Skeletal muscle tissue (tissue), 4 donors: ENCODE measurements around the gene GPR3. TPM values are rescaled to one million over a fixed set of nuclear protein-coding genes. Genes with fewer than 3 reads are reported as not detected.

ENCODE experiments used
- H3K27ac ChIP-seq: one replicate; pipeline ENCODE4 v1.7.0; 2013; ENCODE audit warnings: mild to moderate bottlenecking, low read depth, low read length, inconsistent platforms
- H3K27me3 ChIP-seq, 3 donors: one replicate each; pipeline ENCODE4 v1.7.0; 2013; ENCODE audit warnings: low read length in 3 of 3; ENCODE audit not compliant: control insufficient read depth in 3 of 3, insufficient read depth in 3 of 3
- H3K36me3 ChIP-seq, 3 donors: one replicate each; pipeline ENCODE4 v1.7.0; 2013; ENCODE audit warnings: low read length in 3 of 3; ENCODE audit not compliant: control insufficient read depth in 3 of 3, insufficient read depth in 3 of 3
- H3K4me1 ChIP-seq, 3 donors: one replicate each; pipeline ENCODE4 v1.7.0; 2013; ENCODE audit warnings: low read length in 3 of 3, mild to moderate bottlenecking in 3 of 3; ENCODE audit not compliant: control insufficient read depth in 3 of 3, insufficient read depth in 3 of 3
- H3K4me3 ChIP-seq, 3 donors: one replicate each; pipeline ENCODE4 v1.7.0; 2013; ENCODE audit warnings: low read length in 3 of 3
- H3K9ac ChIP-seq, 3 donors: one replicate each; pipeline ENCODE4 v1.7.0; 2013; ENCODE audit warnings: low read length in 3 of 3, mild to moderate bottlenecking in 3 of 3, moderate library complexity in 2 of 3, low read depth in 1 of 3
- H3K9me3 ChIP-seq, 3 donors: one replicate each; pipeline ENCODE4 v1.7.0; 2013; ENCODE audit warnings: low read length in 3 of 3; ENCODE audit not compliant: control insufficient read depth in 3 of 3
- total RNA-seq: library from RNA; depleted of rRNA; stranded (reverse); fragments of >200 nt; gene quantifications from one replicate; pipeline ENCODE4 v1.2.3, GENCODE V29; 2014
- donor health status: Osteomylitis.

GPR3 gene
- total RNA-seq, 1 donor from 2014 or later = under 0.01 TPM

GRCh38 chr1:27358038-27358927 lies 34.1 kb upstream of the GPR3 start:
- H3K4me3 ChIP-seq = no peak overlapping the region
- H3K9ac ChIP-seq = peak overlapping the region in 1 of 3 donors; percentile 54
- H3K27me3 ChIP-seq = no peaks in the 10 kb centered on the region
- peaks cover 0 to 10% (median 0%) of the 10 kb centered on the region in 3 donors for H3K4me1 ChIP-seq
- H3K9me3 ChIP-seq = no peaks in the 10 kb centered on the region
- H3K27ac ChIP-seq = no peak overlapping the region
- H3K36me3 ChIP-seq = peaks cover 41 to 55% (median 48%) of the 10 kb centered on the region in 3 donors

GRCh38 chr1:27358928-27359313 lies 33.5 kb upstream of the GPR3 start:
- Histone ChIP-seq H3K4me1 (peaks cover 0 to 14% (median under 1%) of the 10 kb centered on the region in 3 donors), H3K9me3 (no peaks in the 10 kb centered on the region), H3K36me3 (peaks cover 44 to 61% (median 51%) of the 10 kb centered on the region in 3 donors), H3K4me3 (no peak overlapping the region), H3K27me3 (no peaks in the 10 kb centered on the region), H3K9ac (no peak overlapping the region), H3K27ac (no peak overlapping the region)

GRCh38 chr1:27359822-27360158 lies 32.6 kb upstream of the GPR3 start:
- peaks cover 4 to 21% (median 9%) of the 10 kb centered on the region in 3 donors for H3K4me1 ChIP-seq
- no peaks in the 10 kb centered on the region for H3K27me3 ChIP-seq
- H3K9me3 ChIP-seq = no peaks in the 10 kb centered on the region
- H3K36me3 ChIP-seq = peaks cover 44 to 65% (median 53%) of the 10 kb centered on the region in 3 donors
- H3K27ac ChIP-seq = no peak overlapping the region
- no peak overlapping the region for H3K4me3 ChIP-seq
- no peak overlapping the region for H3K9ac ChIP-seq

- Histone ChIP-seq H3K36me3 (peaks cover 43 to 61% (median 49%) of the 10 kb centered on the region in 3 donors), H3K27ac (no peak overlapping the region), H3K4me3 (no peak overlapping the region), H3K27me3 (no peaks in the 10 kb centered on the region), H3K9me3 (no peaks in the 10 kb centered on the region), H3K4me1 (peaks cover 10 to 27% (median 15%) of the 10 kb centered on the region in 3 donors), H3K9ac (no peak overlapping the region)
These were observed 32.0 kb upstream of the GPR3 start for GRCh38 chr1:27360159-27361043.

GRCh38 chr1:27361044-27361402 lies 31.4 kb upstream of the GPR3 start:
- Histone ChIP-seq H3K4me1 (peaks cover 12 to 27% (median 15%) of the 10 kb centered on the region in 3 donors), H3K4me3 (no peak overlapping the region), H3K36me3 (peaks cover 37 to 54% (median 42%) of the 10 kb centered on the region in 3 donors), H3K27ac (no peak overlapping the region), H3K9me3 (no peaks in the 10 kb centered on the region), H3K9ac (no peak overlapping the region), H3K27me3 (no peaks in the 10 kb centered on the region)

- H3K36me3 ChIP-seq = peaks cover 32 to 51% (median 39%) of the 10 kb centered on the region in 3 donors
- peaks cover 12 to 27% (median 15%) of the 10 kb centered on the region in 3 donors for H3K4me1 ChIP-seq
- no peak overlapping the region for H3K4me3 ChIP-seq
- H3K9me3 ChIP-seq = no peaks in the 10 kb centered on the region
- no peak overlapping the region for H3K27ac ChIP-seq
- no peaks in the 10 kb centered on the region for H3K27me3 ChIP-seq
- no peak overlapping the region for H3K9ac ChIP-seq
These were observed 30.9 kb upstream of the GPR3 start for GRCh38 chr1:27361553-27361952.

- Histone ChIP-seq H3K27ac (no peak overlapping the region), H3K4me1 (peaks cover 23 to 30% (median 26%) of the 10 kb centered on the region in 3 donors), H3K9me3 (no peaks in the 10 kb centered on the region), H3K36me3 (peaks cover 24 to 39% (median 33%) of the 10 kb centered on the region in 3 donors), H3K27me3 (no peaks in the 10 kb centered on the region), H3K9ac (peak overlapping the region in 2 of 3 donors; percentile 69 to 71), H3K4me3 (no peak overlapping the region)
These were observed 28.4 kb upstream of the GPR3 start for GRCh38 chr1:27363766-27364695.

- H3K27me3 ChIP-seq = no peaks in the 10 kb centered on the region
- H3K27ac ChIP-seq = peak overlapping the region; percentile 91
- peak overlapping the region in 2 of 3 donors; percentile 69 to 71 for H3K9ac ChIP-seq
- peaks cover 22 to 35% (median 27%) of the 10 kb centered on the region in 3 donors for H3K36me3 ChIP-seq
- H3K9me3 ChIP-seq = no peaks in the 10 kb centered on the region
- H3K4me3 ChIP-seq = peak overlapping the region; percentile 64 to 80 (median 65)
- H3K4me1 ChIP-seq = peaks cover 23 to 33% (median 26%) of the 10 kb centered on the region in 3 donors
These were observed 27.6 kb upstream of the GPR3 start for GRCh38 chr1:27364696-27365371.
